ENCODE results near the gene PPP1R1A.

Gene PPP1R1A

GRCh38 chr12:54622463-54623183 is 34.2 kb upstream of the PPP1R1A start:
- Histone ChIP-seq H4K20me1 (ENCODE audit: control insufficient read depth, insufficient read depth, low read depth, low read length) (no peaks in the 10 kb centered on the region), H3K36me3 (ENCODE audit: control insufficient read depth, low read length) (no peaks in the 10 kb centered on the region), H3K79me2 (ENCODE audit: control insufficient read depth, low read length) (no peaks in the 10 kb centered on the region), H3K27ac (ENCODE audit: low read depth, low read length) (no peak overlapping the region), H3F3A (ENCODE audit: control insufficient read depth, insufficient read depth) (no peaks in the 10 kb centered on the region), H3K4me3 (ENCODE audit: low read length) (no peak overlapping the region), H3K9me2 (replicated peaks; ENCODE audit: control insufficient read depth, low read length) (no peaks in the 10 kb centered on the region), H3K4me1 (ENCODE audit: control insufficient read depth, low read length) (no peaks in the 10 kb centered on the region), H3K27me3 (ENCODE audit: control insufficient read depth, low read length) (peaks cover 26% of the 10 kb centered on the region), H3K4me2 (ENCODE audit: low read length) (no peak overlapping the region), H3K9me3 (ENCODE audit: control insufficient read depth, insufficient read depth, low read length) (peaks cover 8% of the 10 kb centered on the region)
- TF ChIP-seq EZH2phosphoT487 (IDR thresholded peaks at IDR 0.05; ENCODE audit: borderline replicate concordance, low read length), result no peak
- TF ChIP-seq, protein P1, sequence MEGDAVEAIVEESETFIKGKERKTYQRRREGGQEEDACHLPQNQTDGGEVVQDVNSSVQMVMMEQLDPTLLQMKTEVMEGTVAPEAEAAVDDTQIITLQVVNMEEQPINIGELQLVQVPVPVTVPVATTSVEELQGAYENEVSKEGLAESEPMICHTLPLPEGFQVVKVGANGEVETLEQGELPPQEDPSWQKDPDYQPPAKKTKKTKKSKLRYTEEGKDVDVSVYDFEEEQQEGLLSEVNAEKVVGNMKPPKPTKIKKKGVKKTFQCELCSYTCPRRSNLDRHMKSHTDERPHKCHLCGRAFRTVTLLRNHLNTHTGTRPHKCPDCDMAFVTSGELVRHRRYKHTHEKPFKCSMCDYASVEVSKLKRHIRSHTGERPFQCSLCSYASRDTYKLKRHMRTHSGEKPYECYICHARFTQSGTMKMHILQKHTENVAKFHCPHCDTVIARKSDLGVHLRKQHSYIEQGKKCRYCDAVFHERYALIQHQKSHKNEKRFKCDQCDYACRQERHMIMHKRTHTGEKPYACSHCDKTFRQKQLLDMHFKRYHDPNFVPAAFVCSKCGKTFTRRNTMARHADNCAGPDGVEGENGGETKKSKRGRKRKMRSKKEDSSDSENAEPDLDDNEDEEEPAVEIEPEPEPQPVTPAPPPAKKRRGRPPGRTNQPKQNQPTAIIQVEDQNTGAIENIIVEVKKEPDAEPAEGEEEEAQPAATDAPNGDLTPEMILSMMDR (IDR thresholded peaks at IDR 0.05; ENCODE audit: low read depth, low read length, poor library complexity, severe bottlenecking), result peak; percentile 47

DNA sequence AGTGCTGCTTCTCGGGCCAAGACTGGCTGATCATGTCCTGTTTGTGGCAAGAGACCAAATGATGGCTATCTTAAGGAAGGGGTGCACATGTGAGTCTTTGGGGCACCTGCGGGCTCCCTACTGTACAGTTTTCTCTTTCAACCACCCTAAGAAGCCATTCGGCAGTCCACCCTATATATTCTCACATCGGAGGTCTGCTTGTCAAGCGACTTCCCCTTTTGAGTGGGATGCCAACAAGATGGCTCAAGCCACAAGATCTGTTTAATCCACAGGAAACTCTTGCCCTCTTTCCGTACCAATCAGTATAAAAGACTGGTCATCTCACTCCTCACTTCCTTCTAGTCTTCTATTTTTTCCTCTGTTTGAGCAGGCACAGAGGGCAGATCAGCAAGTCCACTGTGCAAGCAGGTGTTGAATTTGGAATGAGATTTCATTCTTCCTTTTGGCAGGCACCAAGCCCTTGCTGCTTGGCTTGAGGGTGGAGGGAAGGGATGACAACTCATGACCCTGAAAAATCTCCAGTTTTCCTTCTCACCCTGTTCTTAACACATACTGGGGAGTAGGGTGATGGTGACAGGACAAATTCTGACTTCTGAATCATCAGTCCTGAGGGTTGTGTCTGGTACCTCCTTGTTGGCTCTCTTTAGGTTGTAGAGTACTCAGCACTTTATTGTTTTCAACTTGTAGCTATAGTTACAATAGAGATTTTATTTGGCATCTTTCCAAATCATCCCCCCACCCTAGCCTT is 28.6 kb upstream of the PPP1R1A start:
- no peaks in the 10 kb centered on the region for H3F3A ChIP-seq (ENCODE audit: control insufficient read depth, insufficient read depth)
- H3K4me3 ChIP-seq (ENCODE audit: low read length), result no peak overlapping the region
- H3K4me1 ChIP-seq (ENCODE audit: control insufficient read depth, low read length), result no peaks in the 10 kb centered on the region
- no peaks in the 10 kb centered on the region for H3K36me3 ChIP-seq (ENCODE audit: control insufficient read depth, low read length)
- no peaks in the 10 kb centered on the region for H3K79me2 ChIP-seq (ENCODE audit: control insufficient read depth, low read length)
- peaks cover 34% of the 10 kb centered on the region for H3K27me3 ChIP-seq (ENCODE audit: control insufficient read depth, low read length)
- H3K9me2 ChIP-seq (replicated peaks; ENCODE audit: control insufficient read depth, low read length), result no peaks in the 10 kb centered on the region
- H3K4me2 ChIP-seq (ENCODE audit: low read length), result no peak overlapping the region
- TF ChIP-seq, protein P1 (IDR thresholded peaks at IDR 0.05; ENCODE audit: low read depth, low read length, poor library complexity, severe bottlenecking), result no peak
- no peak for TF ChIP-seq EZH2phosphoT487 (IDR thresholded peaks at IDR 0.05; ENCODE audit: borderline replicate concordance, low read length)
- no peaks in the 10 kb centered on the region for H3K9me3 ChIP-seq (ENCODE audit: control insufficient read depth, insufficient read depth, low read length)
- no peaks in the 10 kb centered on the region for H4K20me1 ChIP-seq (ENCODE audit: control insufficient read depth, insufficient read depth, low read depth, low read length)
- H3K27ac ChIP-seq (ENCODE audit: low read depth, low read length), result no peak overlapping the region

GRCh38 chr12:54612225-54612750 is 23.8 kb upstream of the PPP1R1A start:
- Histone ChIP-seq H3K27ac (ENCODE audit: low read depth, low read length) (no peak overlapping the region), H3K9me2 (replicated peaks; ENCODE audit: control insufficient read depth, low read length) (no peaks in the 10 kb centered on the region), H3K4me3 (ENCODE audit: low read length) (no peak overlapping the region), H3K9me3 (ENCODE audit: control insufficient read depth, insufficient read depth, low read length) (no peaks in the 10 kb centered on the region), H4K20me1 (ENCODE audit: control insufficient read depth, insufficient read depth, low read depth, low read length) (no peaks in the 10 kb centered on the region), H3K4me2 (ENCODE audit: low read length) (no peak overlapping the region), H3F3A (ENCODE audit: control insufficient read depth, insufficient read depth) (no peaks in the 10 kb centered on the region), H3K27me3 (ENCODE audit: control insufficient read depth, low read length) (peaks cover 44% of the 10 kb centered on the region), H3K4me1 (ENCODE audit: control insufficient read depth, low read length) (no peaks in the 10 kb centered on the region), H3K36me3 (ENCODE audit: control insufficient read depth, low read length) (no peaks in the 10 kb centered on the region), H3K79me2 (ENCODE audit: control insufficient read depth, low read length) (no peaks in the 10 kb centered on the region)
- no peak for TF ChIP-seq EZH2phosphoT487 (IDR thresholded peaks at IDR 0.05; ENCODE audit: borderline replicate concordance, low read length)
- TF ChIP-seq, protein P1 (IDR thresholded peaks at IDR 0.05; ENCODE audit: low read depth, low read length, poor library complexity, severe bottlenecking), result no peak
